Measurements from ENCODE around the gene SLC37A3. TPM values are rescaled to one million over a fixed set of nuclear protein-coding genes. Genes with fewer than 3 reads are reported as not detected.

The SLC37A3 gene
- total and polyA plus RNA-seq, 2 donors (not counting 1 experiment from before 2014, with no cell fraction given), result 9.1 to 20.1 TPM

DNA sequence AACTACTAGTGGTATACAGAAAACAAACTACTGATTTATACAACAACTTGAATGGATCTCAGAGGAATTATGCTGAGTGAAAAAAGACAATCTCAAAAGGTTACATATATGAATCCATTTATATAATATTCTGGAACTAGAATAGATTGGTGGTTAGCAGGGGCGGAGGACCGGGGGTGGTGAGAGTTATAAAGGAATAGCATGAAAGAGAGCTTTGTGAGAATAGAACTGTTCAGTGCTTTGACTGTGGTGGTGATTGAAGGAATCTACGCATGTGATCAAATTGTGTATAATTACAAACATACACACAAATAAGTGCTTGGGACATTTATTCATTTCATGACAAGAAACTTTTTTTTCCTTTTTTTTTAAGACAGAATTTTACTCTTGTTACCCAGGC is 25.2 kb upstream of the SLC37A3 start:
- H3K79me2 ChIP-seq (ENCODE audit: control insufficient read depth, insufficient read depth, low read length), result no peaks in the 10 kb centered on the region
- Mint-ChIP-seq H3K27me3 (no peaks in the 10 kb centered on the region), H3K4me1 (no peaks in the 10 kb centered on the region), H3K4me3 (no peak overlapping the region), H3K27ac (no peak overlapping the region), H3K9me3 (ENCODE audit: insufficient read depth) (no peaks in the 10 kb centered on the region)
- H2AFZ ChIP-seq (ENCODE audit: insufficient read depth, low read depth, low read length, poor library complexity, severe bottlenecking), result no peak overlapping the region
- no peaks in the 10 kb centered on the region for H3K27me3 ChIP-seq (replicated peaks in 1 of 4; ENCODE audit: control extremely low read depth in 1 of 4, control insufficient read depth in 3 of 4, insufficient read depth in 4 of 4, low read length in 3 of 4)
- H3K4me3 ChIP-seq (ENCODE audit: control extremely low read depth in 1 of 5, extremely low read depth in 1 of 5, insufficient read depth in 1 of 5, low read depth in 2 of 5, low read length in 4 of 5), result no peak overlapping the region
- no CpG with 5 or more reads among the region's 3 CpGs for WGBS (ENCODE audit: insufficient coverage)
- H3K36me3 ChIP-seq (replicated peaks in 1 of 2; ENCODE audit: control extremely low read depth in 1 of 2, control insufficient read depth in 1 of 2, extremely low read depth in 1 of 2, insufficient read depth in 2 of 2, low read length in 1 of 2), result no peaks in the 10 kb centered on the region
- no peak overlapping the region for H3K9ac ChIP-seq (ENCODE audit: low read length)
- ChIA-PET CTCF (interaction anchor here (0.7 kb wide), 1 partner anchor 159 kb away, joined by 3 read pairs; no protein-coding TSS in a partner anchor), POLR2A (no interaction called here)
- TF ChIP-seq CTCF (IDR thresholded peaks at IDR 0.05) (no peak), EZH2 (IDR thresholded peaks at IDR 0.05; ENCODE audit: borderline replicate concordance, insufficient read depth, low read depth, low read length, poor library complexity, severe bottlenecking) (no peak)
- intact Hi-C loops (cut with micrococcal nuclease), result no loop called here
- no peaks in the 10 kb centered on the region for H4K20me1 ChIP-seq (ENCODE audit: control insufficient read depth, insufficient read depth, low read length, poor library complexity, severe bottlenecking)
- ATAC-seq (ENCODE audit: low read depth) (no peak), DNase-seq (no peak)
- no peak overlapping the region for H3K4me2 ChIP-seq (replicated peaks; ENCODE audit: low read depth, low read length, poor library complexity, severe bottlenecking)
- no peaks in the 10 kb centered on the region for H3K4me1 ChIP-seq (ENCODE audit: control insufficient read depth in 2 of 2, insufficient read depth in 2 of 2, low read length in 2 of 2)
- no peaks in the 10 kb centered on the region for H3K9me3 ChIP-seq (ENCODE audit: control extremely low read depth in 1 of 3, control insufficient read depth in 2 of 3, insufficient read depth in 1 of 3, low read length in 2 of 3)
- H3K27ac ChIP-seq (ENCODE audit: low read length in 2 of 2), result no peak overlapping the region

DNA sequence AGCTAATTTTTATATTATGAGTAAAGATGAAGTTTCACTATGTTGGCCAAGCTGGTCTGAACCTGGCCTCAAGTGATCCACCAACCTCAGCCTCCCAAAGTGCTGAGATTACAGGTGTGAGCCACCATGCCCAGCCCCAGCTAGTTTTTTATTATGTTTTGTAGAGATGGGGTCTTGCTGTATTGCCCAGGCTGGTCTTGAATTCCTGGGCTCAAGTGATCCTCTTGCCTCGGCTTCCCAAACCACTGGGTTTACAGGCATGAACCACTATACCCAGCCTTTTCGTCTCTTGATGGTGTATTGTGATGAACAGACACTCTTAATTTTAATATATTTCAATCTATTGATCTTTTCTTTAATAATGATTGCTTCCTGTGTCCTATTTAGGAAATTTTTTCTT is 23.2 kb upstream of the SLC37A3 start:
- Histone ChIP-seq H3K27me3 (replicated peaks in 1 of 4; ENCODE audit: control extremely low read depth in 1 of 4, control insufficient read depth in 3 of 4, insufficient read depth in 4 of 4, low read length in 3 of 4) (no peaks in the 10 kb centered on the region), H3K4me3 (ENCODE audit: control extremely low read depth in 1 of 5, extremely low read depth in 1 of 5, insufficient read depth in 1 of 5, low read depth in 2 of 5, low read length in 4 of 5) (no peak overlapping the region), H4K20me1 (ENCODE audit: control insufficient read depth, insufficient read depth, low read length, poor library complexity, severe bottlenecking) (no peaks in the 10 kb centered on the region), H3K36me3 (replicated peaks in 1 of 2; ENCODE audit: control extremely low read depth in 1 of 2, control insufficient read depth in 1 of 2, extremely low read depth in 1 of 2, insufficient read depth in 2 of 2, low read length in 1 of 2) (no peaks in the 10 kb centered on the region), H3K27ac (ENCODE audit: low read length in 2 of 2) (no peak overlapping the region), H3K4me1 (ENCODE audit: control insufficient read depth in 2 of 2, insufficient read depth in 2 of 2, low read length in 2 of 2) (no peaks in the 10 kb centered on the region), H3K79me2 (ENCODE audit: control insufficient read depth, insufficient read depth, low read length) (no peaks in the 10 kb centered on the region), H3K9ac (ENCODE audit: low read length) (no peak overlapping the region), H3K9me3 (ENCODE audit: control extremely low read depth in 1 of 3, control insufficient read depth in 2 of 3, insufficient read depth in 1 of 3, low read length in 2 of 3) (no peaks in the 10 kb centered on the region), H2AFZ (ENCODE audit: insufficient read depth, low read depth, low read length, poor library complexity, severe bottlenecking) (no peak overlapping the region), H3K4me2 (replicated peaks; ENCODE audit: low read depth, low read length, poor library complexity, severe bottlenecking) (no peak overlapping the region)
- ChIA-PET POLR2A (no interaction called here), CTCF (no interaction called here)
- Mint-ChIP-seq H3K27me3 (peaks cover under 1% of the 10 kb centered on the region), H3K27ac (no peak overlapping the region), H3K4me1 (no peaks in the 10 kb centered on the region), H3K9me3 (ENCODE audit: insufficient read depth) (no peaks in the 10 kb centered on the region), H3K4me3 (no peak overlapping the region)
- TF ChIP-seq CTCF (IDR thresholded peaks at IDR 0.05) (no peak), EZH2 (IDR thresholded peaks at IDR 0.05; ENCODE audit: borderline replicate concordance, insufficient read depth, low read depth, low read length, poor library complexity, severe bottlenecking) (no peak)
- intact Hi-C loops (cut with micrococcal nuclease), result no loop called here
- WGBS (ENCODE audit: insufficient coverage), result no CpG with 5 or more reads among the region's 2 CpGs
- no peak for ATAC-seq (ENCODE audit: low read depth)
- DNase-seq, result no peak

Data from B cell (primary cell).